ENCODE measurements around the gene LRRC55. TPM values are rescaled to one million over a fixed set of nuclear protein-coding genes. Genes with fewer than 3 reads are reported as not detected.

Gene LRRC55
- total and polyA plus RNA-seq, 9 of the 15 experiments (the other 6 are each of a cell fraction or from before 2014, with no cell fraction given), result not detected

GRCh38 chr11:57224537-57224936, 42.8 kb downstream of the LRRC55 start:
- no peak overlapping the region for H2AFZ ChIP-seq (ENCODE audit: low read depth, low read length)
- ATAC-seq (no peak), FAIRE-seq (no peak), DNase-seq (ENCODE audit: extremely low read depth in 1 of 4, low spot score in 3 of 4) (no peak)
- no peaks in the 10 kb centered on the region for H3K79me2 ChIP-seq (ENCODE audit: control insufficient read depth, insufficient read depth, low read length)
- no peaks in the 10 kb centered on the region for H3K4me1 ChIP-seq (replicated peaks in 1 of 2; ENCODE audit: control insufficient read depth in 2 of 2, insufficient read depth in 2 of 2, low read length in 2 of 2)
- H3K9me1 ChIP-seq (ENCODE audit: control insufficient read depth, insufficient read depth, low read length), result no peaks in the 10 kb centered on the region
- CTCF ChIA-PET (ENCODE audit: low intra/inter-chr PET ratio), result no interaction called here
- no peak overlapping the region for H3K4me3 ChIP-seq
- in situ Hi-C loops (cut with MboI) (no loop called here), intact Hi-C loops (cut with micrococcal nuclease) (no loop called here)
- H3K4me2 ChIP-seq (ENCODE audit: insufficient read depth, low read length), result no peak overlapping the region
- no peak overlapping the region for H3K9ac ChIP-seq (ENCODE audit: insufficient read depth in 1 of 2, low read depth in 2 of 2, low read length in 2 of 2)
- no peaks in the 10 kb centered on the region for H3K36me3 ChIP-seq (ENCODE audit: control insufficient read depth, insufficient read depth, low read length)
- H3K9me3 ChIP-seq (replicated peaks; ENCODE audit: control insufficient read depth, insufficient read depth, low read depth, low read length), result no peaks in the 10 kb centered on the region
- H3K27ac ChIP-seq (ENCODE audit: extremely low read depth, low read depth, low read length), result no peak overlapping the region
- peaks cover 5 to 16% of the 10 kb centered on the region in 2 experiments; a peak in 3 of 5 replicates for H3K27me3 ChIP-seq (ENCODE audit: control insufficient read depth in 2 of 2, insufficient read depth in 2 of 2, low read length in 2 of 2)
- H4K20me1 ChIP-seq (replicated peaks; ENCODE audit: control insufficient read depth, insufficient read depth, low read length), result no peaks in the 10 kb centered on the region
- BruUV-seq (replicated peaks), result no TSS peak
- peak; percentile 32; the same call in 1 of the 2 replicates for TF ChIP-seq ATF3 (IDR thresholded peaks at IDR 0.05)
- TF ChIP-seq ATF3 (CRISPR knock-in tag; conservative IDR thresholded peaks at IDR 0.05), result no peak
- no peak for TF ChIP-seq TARDBP (IDR thresholded peaks at IDR 0.05)
- TF ChIP-seq ARNT (IDR thresholded peaks at IDR 0.05), result no peak
- POLR2A ChIA-PET, result interaction anchor here (1.5 kb wide), 1 partner anchor 9 kb away, joined by 5 read pairs; no protein-coding TSS in a partner anchor

- Histone ChIP-seq H3K9me1 (ENCODE audit: control insufficient read depth, insufficient read depth, low read length) (no peaks in the 10 kb centered on the region), H3K27me3 (ENCODE audit: control insufficient read depth in 2 of 2, insufficient read depth in 2 of 2, low read length in 2 of 2) (peaks cover 8 to 21% of the 10 kb centered on the region in 2 experiments), H3K79me2 (ENCODE audit: control insufficient read depth, insufficient read depth, low read length) (no peaks in the 10 kb centered on the region), H3K27ac (ENCODE audit: extremely low read depth, low read depth, low read length) (no peak overlapping the region), H3K4me1 (replicated peaks in 1 of 2; ENCODE audit: control insufficient read depth in 2 of 2, insufficient read depth in 2 of 2, low read length in 2 of 2) (no peaks in the 10 kb centered on the region; a peak in 2 of 5 replicates), H3K36me3 (ENCODE audit: control insufficient read depth, insufficient read depth, low read length) (no peaks in the 10 kb centered on the region), H3K9ac (ENCODE audit: insufficient read depth in 1 of 2, low read depth in 2 of 2, low read length in 2 of 2) (no peak overlapping the region), H2AFZ (ENCODE audit: low read depth, low read length) (no peak overlapping the region), H4K20me1 (replicated peaks; ENCODE audit: control insufficient read depth, insufficient read depth, low read length) (no peaks in the 10 kb centered on the region; the same call in 1 of the 2 replicates), H3K4me2 (ENCODE audit: insufficient read depth, low read length) (no peak overlapping the region), H3K9me3 (replicated peaks; ENCODE audit: control insufficient read depth, insufficient read depth, low read depth, low read length) (no peaks in the 10 kb centered on the region), H3K4me3 (no peak overlapping the region)
- CTCF ChIA-PET (ENCODE audit: low intra/inter-chr PET ratio), result no interaction called here
- POLR2A ChIA-PET, result no interaction called here
- ATAC-seq (no peak), DNase-seq (ENCODE audit: extremely low read depth in 1 of 4, low spot score in 3 of 4) (no peak), FAIRE-seq (no peak)
- intact Hi-C loops (cut with micrococcal nuclease), result no loop called here
- no TSS peak for BruUV-seq (replicated peaks)
- in situ Hi-C loops (cut with MboI), result no loop called here
- TF ChIP-seq ZNF384 (IDR thresholded peaks at IDR 0.05; ENCODE audit: low read depth, low read length), result no peak
- no peak for TF ChIP-seq POLR2G (IDR thresholded peaks at IDR 0.05; ENCODE audit: low read depth, low read length)
- no peak for TF ChIP-seq ZNF282 (CRISPR knock-in tag; IDR thresholded peaks at IDR 0.05)
- no peak for TF ChIP-seq ZNF707 (CRISPR knock-in tag; conservative IDR thresholded peaks at IDR 0.05)
- TF ChIP-seq ZNF77 (CRISPR knock-in tag; IDR thresholded peaks at IDR 0.05), result no peak
- TF ChIP-seq ZHX1 (conservative IDR thresholded peaks at IDR 0.05; ENCODE audit: low read length), result no peak
- WGBS (ENCODE audit: insufficient coverage, low coverage, missing lambda C conversion rate), result 0% methylated on average over 3 of the region's 3 CpGs
Observed at GRCh38 chr11:57228600-57228999, 46.8 kb downstream of the LRRC55 start.
